Right lobe of liver (tissue), 6 donors: ENCODE data around the gene MEF2C. TPM values are rescaled to one million over a fixed set of nuclear protein-coding genes. Genes with fewer than 3 reads are reported as not detected.

Experiments used
- ATAC-seq, 4 donors: fragments of 200-7000 bp; cut with Tn5 transposase; one replicate each; pipeline ENCODE4 v1.9.1; 2020; ENCODE audit warnings: mild to moderate bottlenecking in 4 of 4, moderate library complexity in 4 of 4
- DNase-seq, 3 donors: peaks; one replicate each; pipeline ENCODE4 v3.0.0-alpha.2; 2020
- H3K27ac ChIP-seq, 3 donors: fragments of 200-600 bp; one replicate each; pipeline ENCODE4 v1.8.0; 2022
- H3K27me3 ChIP-seq, 2 donors: fragments of 200-600 bp; one replicate each; pipeline ENCODE4 v1.8.0; 2022
- H3K36me3 ChIP-seq, 4 donors: fragments of 200-600 bp; sonication (generic) in 1 of 4; one replicate each; pipeline versions ENCODE4 v1.5.1 to v1.8.0; 2017 to 2022; ENCODE audit warnings: control low read depth in 1 of 4
- H3K4me1 ChIP-seq, 4 donors: fragments of 200-600 bp; sonication (generic) in 1 of 4; one replicate each; pipeline versions ENCODE4 v1.5.1 to v1.8.0; 2017 to 2022; ENCODE audit warnings: control low read depth in 1 of 4
- H3K4me3 ChIP-seq, 3 donors: fragments of 200-600 bp; one replicate each; pipeline ENCODE4 v1.8.0; 2022
- H3K9me3 ChIP-seq, 4 donors: fragments of 200-600 bp; sonication (generic) in 1 of 4; one replicate each; pipeline versions ENCODE4 v1.5.1 to v1.8.0; 2017 to 2022; ENCODE audit warnings: control low read depth in 1 of 4
- CTCF ChIP-seq, 4 donors: fragments of 200-600 bp in 3 of 4; fragments of 450-650 bp in 1 of 4; IDR thresholded peaks; one replicate each; pipeline versions ENCODE4 v1.5.1 to v1.8.0; 2016 to 2022; ENCODE audit warnings: antibody characterized with exemption in 4 of 4, mild to moderate bottlenecking in 2 of 4
- POLR2A ChIP-seq: fragments of 450-650 bp; IDR thresholded peaks from one replicate; pipeline ENCODE4 v1.6.1; 2017; ENCODE audit warnings: antibody characterized with exemption, mild to moderate bottlenecking
- WGBS: methylation state at CpG from one replicate; pipeline ENCODE4 v1.1.6; 2018; ENCODE audit warnings: low coverage, low lambda C conversion rate; ENCODE audit not compliant: insufficient coverage; ENCODE audit errors: missing lambda C conversion rate; 5-methylcytosine and 5-hydroxymethylcytosine counted together
- intact Hi-C, 2 donors: fragments of 100-400 bp; cut with DNase I; formaldehyde crosslinking; loops; one replicate each; pipeline versions ENCODE4 v1.11.2 to v1.14.1; 2022
- total RNA-seq, 6 experiments: library from RNA; depleted of rRNA in 2 of 6; stranded (reverse); fragments of >200 nt in 2 of 6; fragmentation: NEBNext Ultra II Directional in 3 of 6; extraction: Animal tissue kit (Norgen Biotek cat#: 25700) in 3 of 6; gene quantifications; one replicate each; pipeline versions ENCODE4 v1.1.0 to v1.2.4, GENCODE V29; 2016 to 2023
- donor health status: DM: no; HTN: yes; CAD: no.
- donor health status: DM: no; HTN: no; CAD: no.
- donor health status: DM: no; HTN: no; CAD: no.
- donor health status: DM: no; HTN: yes; CAD: no.
- donor health status: DM: no; HTN: yes; CAD: no.

The MEF2C gene
- total RNA-seq, 6 experiments from 2014 or later, result 4.4 to 19.4 (median 6.4) TPM

- no peak for ATAC-seq
- Histone ChIP-seq H3K36me3 (no peaks in the 10 kb centered on the region), H3K9me3 (no peaks in the 10 kb centered on the region), H3K27me3 (no peaks in the 10 kb centered on the region), H3K4me3 (no peak overlapping the region), H3K4me1 (no peaks in the 10 kb centered on the region), H3K27ac (no peak overlapping the region)
- TF ChIP-seq POLR2A (no peak), CTCF (IDR thresholded peaks at IDR 0.05) (no peak)
- no peak for DNase-seq
- 70% methylated on average over 7 of the region's 7 CpGs for WGBS
- intact Hi-C loops, result no loop called here
These were observed 14.4 kb downstream of the MEF2C start for GRCh38 chr5:88868468-88869068.

- Histone ChIP-seq H3K9me3 (no peaks in the 10 kb centered on the region), H3K4me3 (no peak overlapping the region), H3K27me3 (no peaks in the 10 kb centered on the region), H3K36me3 (no peaks in the 10 kb centered on the region), H3K27ac (no peak overlapping the region), H3K4me1 (no peaks in the 10 kb centered on the region)
- ATAC-seq, result no peak
- no peak for TF ChIP-seq POLR2A
- no peak for TF ChIP-seq CTCF (IDR thresholded peaks at IDR 0.05)
- DNase-seq, result no peak
- WGBS, result 69% methylated on average over 6 of the region's 6 CpGs
- intact Hi-C loops, result no loop called here
These were observed 15.3 kb downstream of the MEF2C start for GRCh38 chr5:88867638-88868037.

GRCh38 chr5:88863523-88863922 lies 19.5 kb downstream of the MEF2C start:
- Histone ChIP-seq H3K27me3 (no peaks in the 10 kb centered on the region), H3K4me3 (no peak overlapping the region), H3K9me3 (no peaks in the 10 kb centered on the region), H3K4me1 (no peaks in the 10 kb centered on the region), H3K36me3 (no peaks in the 10 kb centered on the region), H3K27ac (no peak overlapping the region)
- ATAC-seq, result no peak
- intact Hi-C loops, result no loop called here
- 83% methylated on average over 5 of the region's 5 CpGs for WGBS
- TF ChIP-seq POLR2A (no peak), CTCF (IDR thresholded peaks at IDR 0.05) (no peak)
- no peak for DNase-seq

- no peaks in the 10 kb centered on the region for H3K27me3 ChIP-seq
- TF ChIP-seq POLR2A, result no peak
- no peak for TF ChIP-seq CTCF (IDR thresholded peaks at IDR 0.05)
- no peaks in the 10 kb centered on the region for H3K9me3 ChIP-seq
- DNase-seq (no peak), ATAC-seq (no peak)
- intact Hi-C loops, result no loop called here
- H3K27ac ChIP-seq, result no peak overlapping the region
- H3K4me3 ChIP-seq, result no peak overlapping the region
- 70% methylated on average over 5 of the region's 5 CpGs for WGBS
- H3K36me3 ChIP-seq, result no peaks in the 10 kb centered on the region
- no peaks in the 10 kb centered on the region for H3K4me1 ChIP-seq
These were observed 20.3 kb downstream of the MEF2C start for GRCh38 chr5:88862547-88863175.
